Measurements from ENCODE around the gene WFDC1.

GRCh38 chr16:84369105-84369504, 74.4 kb downstream of the WFDC1 start:
- no peak for TF ChIP-seq CTCF (IDR thresholded peaks at IDR 0.05; ENCODE audit: borderline replicate concordance, extremely low read depth, low read length, poor library complexity, severe bottlenecking)
- no peak for TF ChIP-seq EZH2 (IDR thresholded peaks at IDR 0.05; ENCODE audit: borderline replicate concordance, low read depth, low read length, severe bottlenecking)

Data from DND-41 (cell line).